Trophoblast cell (in vitro differentiated cells and primary cell): ENCODE measurements around the gene PPIA.
A peak's percentile ranks its signal among the peaks of the same experiment; 100 is the strongest.

Experiments
- DNase-seq, 2 donors: peaks; one replicate each; pipeline ENCODE4 v3.0.0-alpha.2; 2016
- H2AFZ ChIP-seq: 2 replicates; pipeline ENCODE4 v1.6.1; 2013; ENCODE audit warnings: low read length, moderate library complexity, mild to moderate bottlenecking; ENCODE audit not compliant: insufficient read depth, poor library complexity
- H2AK5ac ChIP-seq: 2 replicates; pipeline ENCODE4 v1.6.1; 2013; ENCODE audit warnings: mild to moderate bottlenecking, low read length
- H2BK120ac ChIP-seq: 2 replicates; pipeline ENCODE4 v1.6.1; 2013; ENCODE audit warnings: low read length, mild to moderate bottlenecking, moderate library complexity; ENCODE audit not compliant: insufficient read depth, poor library complexity
- H2BK12ac ChIP-seq: 2 replicates; pipeline ENCODE4 v1.6.1; 2013; ENCODE audit warnings: mild to moderate bottlenecking, low read length, moderate library complexity
- H2BK5ac ChIP-seq: 2 replicates; pipeline ENCODE4 v1.6.1; 2013; ENCODE audit warnings: low read length, low read depth, moderate library complexity, mild to moderate bottlenecking; ENCODE audit not compliant: poor library complexity
- H3K14ac ChIP-seq: 2 replicates; pipeline ENCODE4 v1.6.1; 2013; ENCODE audit warnings: mild to moderate bottlenecking, low read length
- H3K18ac ChIP-seq: 2 replicates; pipeline ENCODE4 v1.6.1; 2013; ENCODE audit warnings: mild to moderate bottlenecking, low read length
- H3K23ac ChIP-seq: 2 replicates; pipeline ENCODE4 v1.6.1; 2013; ENCODE audit warnings: low read length
- H3K27ac ChIP-seq: 2 replicates; pipeline ENCODE4 v1.5.1; 2013; ENCODE audit warnings: low read depth, mild to moderate bottlenecking, inconsistent platforms, low read length, moderate library complexity
- H3K27me3 ChIP-seq: 2 replicates; pipeline ENCODE4 v1.6.1; 2013; ENCODE audit warnings: inconsistent platforms, mild to moderate bottlenecking, low read length, moderate library complexity; ENCODE audit not compliant: insufficient read depth
- H3K36me3 ChIP-seq, 2 experiments: 1 replicate in 1 of 2; 2 replicates in 1 of 2; pipeline ENCODE4 v1.6.1; 2013; ENCODE audit warnings: low read length in 2 of 2, mild to moderate bottlenecking in 2 of 2, moderate library complexity in 1 of 2; ENCODE audit not compliant: insufficient read depth in 2 of 2, control insufficient read depth in 1 of 2
- H3K4ac ChIP-seq: 2 replicates; pipeline ENCODE4 v1.6.1; 2013; ENCODE audit warnings: low read depth, mild to moderate bottlenecking, low read length, moderate library complexity
- H3K4me1 ChIP-seq, 2 experiments: 1 replicate in 1 of 2; 2 replicates in 1 of 2; pipeline ENCODE4 v1.6.1; 2013; ENCODE audit warnings: low read length in 2 of 2, mild to moderate bottlenecking in 2 of 2, moderate library complexity in 1 of 2; ENCODE audit not compliant: insufficient read depth in 2 of 2, control insufficient read depth in 1 of 2
- H3K4me2 ChIP-seq: 2 replicates; pipeline ENCODE4 v1.6.1; 2013; ENCODE audit warnings: inconsistent platforms, mild to moderate bottlenecking, low read length, moderate library complexity
- H3K4me3 ChIP-seq: 2 replicates; pipeline ENCODE4 v1.5.1; 2013; ENCODE audit warnings: mild to moderate bottlenecking, low read depth, low read length, inconsistent platforms
- H3K79me1 ChIP-seq: one replicate; pipeline ENCODE4 v1.6.1; 2013; ENCODE audit warnings: low read length
- H3K79me2 ChIP-seq: 2 replicates; pipeline ENCODE4 v1.6.1; 2013; ENCODE audit warnings: low read length, mild to moderate bottlenecking; ENCODE audit not compliant: control insufficient read depth, insufficient read depth, poor library complexity
- H3K9ac ChIP-seq: 2 replicates; pipeline ENCODE4 v1.6.1; 2013; ENCODE audit warnings: mild to moderate bottlenecking, low read length
- H3K9me3 ChIP-seq: 2 replicates; pipeline ENCODE4 v1.6.1; 2013; ENCODE audit warnings: low read depth, mild to moderate bottlenecking, control low read depth, inconsistent platforms, low read length; ENCODE audit not compliant: insufficient read depth
- H4K12ac ChIP-seq: 2 replicates; pipeline ENCODE4 v1.6.1; 2013; ENCODE audit warnings: low read depth, mild to moderate bottlenecking, low read length, moderate library complexity
- H4K8ac ChIP-seq: 2 replicates; pipeline ENCODE4 v1.6.1; 2013; ENCODE audit warnings: low read depth, mild to moderate bottlenecking, low read length, moderate library complexity
- H4K91ac ChIP-seq: one replicate; pipeline ENCODE4 v1.6.1; 2013; ENCODE audit warnings: low read depth, mild to moderate bottlenecking, low read length, moderate library complexity
- WGBS: extraction: QIAGEN DNeasy Blood & Tissue Kit; methylation state at CpG from one replicate; pipeline ENCODE4 v1.1.7; 2013; ENCODE audit warnings: missing lambda C conversion rate; ENCODE audit not compliant: insufficient read length, insufficient coverage; ENCODE audit errors: extremely low coverage; 5-methylcytosine and 5-hydroxymethylcytosine counted together

The PPIA gene

GRCh38 chr7:44811093-44811492 lies 14.6 kb downstream of the PPIA start:
- H4K8ac ChIP-seq = no peak overlapping the region
- no peak overlapping the region for H3K4ac ChIP-seq
- H3K18ac ChIP-seq = no peak overlapping the region
- no peaks in the 10 kb centered on the region for H3K36me3 ChIP-seq
- H3K4me2 ChIP-seq = no peak overlapping the region
- no peak overlapping the region for H2AK5ac ChIP-seq
- no peak overlapping the region for H3K14ac ChIP-seq
- H2BK12ac ChIP-seq = no peak overlapping the region
- H4K91ac ChIP-seq = no peak overlapping the region
- no peak overlapping the region for H3K23ac ChIP-seq
- H3K9ac ChIP-seq = no peak overlapping the region
- no peaks in the 10 kb centered on the region for H3K79me1 ChIP-seq
- no peak overlapping the region for H3K27ac ChIP-seq
- H3K9me3 ChIP-seq = no peaks in the 10 kb centered on the region
- no peak overlapping the region for H2AFZ ChIP-seq
- H3K27me3 ChIP-seq = no peaks in the 10 kb centered on the region
- no peak overlapping the region for H3K4me3 ChIP-seq
- peak; percentile 68 to 79 for DNase-seq
- no peak overlapping the region for H2BK5ac ChIP-seq
- H4K12ac ChIP-seq = no peak overlapping the region
- no peaks in the 10 kb centered on the region for H3K79me2 ChIP-seq
- no peak overlapping the region for H2BK120ac ChIP-seq
- no peaks in the 10 kb centered on the region for H3K4me1 ChIP-seq

DNA sequence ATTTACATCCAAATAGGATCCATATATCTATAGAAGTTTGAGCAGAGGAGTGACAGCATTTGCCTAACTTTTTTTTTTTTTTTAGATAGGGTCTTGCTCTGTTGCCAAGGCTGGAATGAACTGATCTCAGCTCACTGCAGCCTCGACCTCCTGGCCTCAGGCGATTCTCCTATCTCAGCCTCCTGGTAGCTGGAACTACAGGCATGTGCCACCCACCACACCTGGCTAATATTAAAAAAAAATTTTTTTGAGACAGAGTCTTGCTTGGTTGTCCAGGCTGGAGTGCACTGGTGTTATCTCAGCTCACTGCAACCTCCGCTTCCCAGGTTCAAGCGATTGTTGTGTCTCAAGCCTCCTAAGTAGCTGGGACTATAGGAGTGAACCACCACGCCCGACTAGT lies 15.1 kb downstream of the PPIA start:
- Histone ChIP-seq H3K27ac (no peak overlapping the region), H3K9me3 (no peaks in the 10 kb centered on the region), H3K18ac (no peak overlapping the region), H4K91ac (no peak overlapping the region), H3K27me3 (no peaks in the 10 kb centered on the region), H2BK12ac (no peak overlapping the region), H3K36me3 (no peaks in the 10 kb centered on the region), H2AK5ac (no peak overlapping the region), H3K4me1 (no peaks in the 10 kb centered on the region), H3K14ac (no peak overlapping the region), H3K4me2 (no peak overlapping the region), H2BK120ac (no peak overlapping the region), H2AFZ (no peak overlapping the region), H3K4ac (no peak overlapping the region), H3K23ac (no peak overlapping the region), H3K79me2 (no peaks in the 10 kb centered on the region), H4K12ac (no peak overlapping the region), H4K8ac (no peak overlapping the region), H3K4me3 (no peak overlapping the region), H3K79me1 (no peaks in the 10 kb centered on the region), H3K9ac (no peak overlapping the region), H2BK5ac (no peak overlapping the region)
- DNase-seq = peak; percentile 87 to 92
- no CpG with 5 or more reads among the region's 6 CpGs for WGBS

DNA sequence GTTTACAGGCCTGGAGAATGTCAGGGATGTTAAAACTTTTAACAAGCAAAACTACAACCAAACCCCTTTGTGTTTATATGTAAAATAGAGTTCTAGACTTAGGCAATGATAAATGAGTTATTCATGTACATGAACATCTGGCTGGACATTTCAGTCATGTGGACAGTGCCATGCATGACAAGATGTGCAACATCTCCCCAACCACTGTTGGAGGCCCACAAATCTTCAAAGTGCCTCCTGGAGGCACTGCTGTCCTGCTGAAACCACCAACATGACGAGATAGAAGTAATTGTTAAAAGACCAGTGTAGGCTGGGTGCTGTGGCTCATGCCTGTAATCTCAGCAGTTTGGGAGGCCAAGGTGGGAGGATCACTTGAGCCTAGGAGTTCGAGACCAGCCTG lies 18.4 kb downstream of the PPIA start:
- no peak overlapping the region for H2BK12ac ChIP-seq
- no peaks in the 10 kb centered on the region for H3K36me3 ChIP-seq
- no peak overlapping the region for H2BK120ac ChIP-seq
- no peaks in the 10 kb centered on the region for H3K79me2 ChIP-seq
- H3K4me3 ChIP-seq = no peak overlapping the region
- no peak overlapping the region for H2BK5ac ChIP-seq
- H4K12ac ChIP-seq = no peak overlapping the region
- no CpG with 5 or more reads among the region's 2 CpGs for WGBS
- no peak overlapping the region for H3K4me2 ChIP-seq
- H4K91ac ChIP-seq = no peak overlapping the region
- no peaks in the 10 kb centered on the region for H3K27me3 ChIP-seq
- no peak overlapping the region for H3K14ac ChIP-seq
- H4K8ac ChIP-seq = no peak overlapping the region
- H3K18ac ChIP-seq = no peak overlapping the region
- H2AK5ac ChIP-seq = no peak overlapping the region
- H3K27ac ChIP-seq = no peak overlapping the region
- no peak overlapping the region for H2AFZ ChIP-seq
- no peaks in the 10 kb centered on the region for H3K4me1 ChIP-seq
- DNase-seq = no peak
- no peak overlapping the region for H3K9ac ChIP-seq
- no peak overlapping the region for H3K4ac ChIP-seq
- H3K9me3 ChIP-seq = no peaks in the 10 kb centered on the region
- H3K79me1 ChIP-seq = no peaks in the 10 kb centered on the region
- no peak overlapping the region for H3K23ac ChIP-seq

- Histone ChIP-seq H3K79me2 (no peaks in the 10 kb centered on the region), H2BK5ac (no peak overlapping the region), H3K36me3 (no peaks in the 10 kb centered on the region), H3K23ac (no peak overlapping the region), H4K91ac (no peak overlapping the region), H3K9me3 (no peaks in the 10 kb centered on the region), H2BK12ac (no peak overlapping the region), H3K14ac (no peak overlapping the region), H3K9ac (no peak overlapping the region), H3K4me2 (no peak overlapping the region), H3K27ac (no peak overlapping the region), H3K4me1 (peaks cover 8% of the 10 kb centered on the region in 2 experiments), H4K12ac (no peak overlapping the region), H4K8ac (no peak overlapping the region), H3K18ac (no peak overlapping the region), H3K79me1 (no peaks in the 10 kb centered on the region), H2BK120ac (no peak overlapping the region), H2AFZ (no peak overlapping the region), H2AK5ac (no peak overlapping the region), H3K4me3 (no peak overlapping the region), H3K4ac (no peak overlapping the region), H3K27me3 (no peaks in the 10 kb centered on the region)
- DNase-seq = no peak
- no CpG with 5 or more reads among the region's 2 CpGs for WGBS
These were observed 22.8 kb downstream of the PPIA start for GRCh38 chr7:44819292-44819691.
